Fibroblast of gingiva (primary cell): ENCODE data around the gene CELF5.
"Not testable (repeated sequence)": the region's sequence is repeated elsewhere in the genome, so short reads cannot be mapped to it uniquely, and the experiment has no call there.

Source experiments
- DNase-seq: peaks from one replicate; pipeline ENCODE4 v3.0.0-alpha.2; 2011; ENCODE audit warnings: low read depth

CELF5 gene

DNA sequence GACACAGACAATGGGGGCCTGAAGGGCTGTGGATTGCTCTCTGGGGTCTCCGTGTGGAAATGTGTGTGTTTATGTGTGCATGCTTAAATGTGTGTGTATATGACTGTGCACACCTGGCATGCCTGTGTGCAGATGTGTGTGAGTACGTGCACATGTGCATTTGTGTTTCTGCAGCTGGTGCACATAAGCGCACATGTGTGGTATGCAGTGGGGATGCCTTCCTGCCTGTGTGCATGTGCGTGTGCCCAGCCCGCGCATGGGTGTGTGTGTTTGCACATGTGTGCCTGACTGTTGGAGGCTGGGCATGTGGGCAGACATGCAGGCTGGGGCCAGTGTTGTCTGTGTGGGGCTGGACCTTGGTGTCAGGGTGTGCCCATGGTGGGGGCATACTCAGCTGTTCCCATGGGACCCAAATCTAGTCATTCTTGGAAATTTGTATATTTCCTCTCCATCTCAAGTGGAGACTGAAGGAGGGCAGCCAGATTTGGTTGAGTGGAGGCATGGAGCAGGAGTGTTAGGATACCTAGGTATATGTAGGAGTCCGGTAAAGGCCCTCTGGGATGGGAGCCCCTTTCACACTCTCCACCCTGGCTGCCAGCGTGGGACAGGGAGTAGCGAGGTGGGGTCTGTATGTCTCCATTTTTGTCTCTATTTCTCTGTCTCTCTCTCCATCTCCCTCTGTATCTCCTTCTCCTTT is 49.9 kb downstream of the CELF5 start:
- no peak for DNase-seq

DNA sequence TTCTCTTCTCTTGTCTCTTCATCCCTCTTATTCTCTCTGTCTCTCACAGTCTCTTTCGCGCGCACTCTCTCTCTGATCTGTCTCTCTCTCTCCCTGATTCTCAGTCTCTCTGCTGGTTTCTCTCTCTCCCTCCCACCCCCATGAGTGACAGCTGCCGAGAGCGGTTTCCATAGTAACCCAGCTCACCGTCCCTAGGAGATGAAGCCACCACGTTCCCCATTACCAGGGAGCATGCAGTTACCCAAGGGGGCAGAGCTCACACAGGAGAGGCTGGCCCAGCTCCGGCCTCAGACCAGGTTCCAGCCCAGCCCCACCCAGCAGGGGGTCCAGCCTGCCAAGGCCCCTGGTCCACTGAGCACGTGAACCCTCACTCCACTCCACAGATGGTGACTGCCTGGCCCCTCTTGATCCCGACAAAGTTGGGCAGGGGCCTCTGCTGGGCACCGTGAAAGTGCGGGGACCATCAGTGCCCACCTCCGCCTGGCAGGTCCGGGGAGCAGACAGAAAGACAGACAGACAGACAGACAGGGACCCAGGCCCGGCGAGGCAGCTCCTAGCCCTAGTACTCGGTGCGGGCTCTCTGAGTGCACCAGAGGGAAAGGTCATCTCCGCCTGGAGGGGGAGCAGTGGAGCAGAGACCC is 50.6 kb downstream of the CELF5 start:
- no peak for DNase-seq

DNA sequence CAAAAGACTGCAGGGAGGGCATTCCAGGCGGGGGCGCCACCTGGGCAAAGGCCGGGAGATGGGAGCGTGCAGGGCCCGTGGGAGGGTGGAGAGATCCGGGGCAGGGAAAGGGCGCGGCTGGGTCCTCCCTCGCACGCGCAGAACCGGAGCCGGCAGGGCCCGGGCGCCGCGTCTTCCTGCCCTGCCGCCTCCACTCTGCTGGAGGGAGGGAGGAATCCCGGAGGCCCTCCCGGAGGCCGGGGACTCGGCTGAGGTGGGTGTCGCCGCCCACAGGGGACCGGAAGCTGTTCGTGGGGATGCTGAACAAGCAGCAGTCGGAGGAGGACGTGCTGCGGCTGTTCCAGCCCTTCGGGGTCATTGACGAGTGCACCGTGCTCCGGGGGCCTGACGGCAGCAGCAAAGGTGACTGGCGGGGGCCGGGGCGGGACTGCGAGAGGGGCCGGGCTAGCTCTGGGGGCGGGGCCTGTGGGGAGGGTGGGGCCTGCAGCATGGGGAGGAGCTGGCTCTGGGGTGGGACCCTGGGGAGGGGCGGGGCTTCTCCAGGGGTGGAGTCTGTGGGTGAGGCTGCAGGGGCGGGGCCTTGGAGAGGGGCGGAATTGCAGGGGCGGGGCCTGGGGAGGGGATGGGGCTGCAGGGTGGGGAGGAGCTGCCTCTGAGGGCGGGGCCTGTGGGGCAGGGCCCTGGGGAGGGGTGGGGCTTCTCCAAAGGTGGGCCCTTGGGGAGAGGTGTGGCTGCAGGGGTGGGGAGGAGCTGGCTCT is 51.3 kb downstream of the CELF5 start:
- DNase-seq, result peak; percentile 66

DNA sequence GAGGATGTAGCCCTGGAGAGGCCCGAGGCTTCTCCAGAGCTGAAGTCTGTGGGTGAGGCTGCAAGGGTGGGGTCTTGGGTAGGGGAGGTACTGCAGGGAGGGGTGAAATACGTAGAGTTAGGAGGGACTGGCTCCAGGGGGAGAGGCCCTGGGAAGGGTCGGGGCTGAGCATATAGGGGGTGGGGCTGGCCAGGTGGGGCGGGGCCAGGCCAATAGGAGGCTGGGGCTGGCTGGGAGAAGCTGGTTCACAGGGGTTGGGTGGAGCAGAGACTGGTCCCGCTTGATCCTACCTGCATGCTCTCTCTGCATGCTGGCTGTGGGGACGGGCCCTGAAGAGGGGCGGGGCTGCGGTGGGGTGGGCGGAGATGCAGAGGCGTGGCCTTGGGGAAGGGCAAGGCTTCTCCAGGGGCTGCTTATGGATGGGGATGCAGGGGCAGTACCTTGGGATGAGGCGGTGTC is 51.9 kb downstream of the CELF5 start:
- DNase-seq, result no peak

DNA sequence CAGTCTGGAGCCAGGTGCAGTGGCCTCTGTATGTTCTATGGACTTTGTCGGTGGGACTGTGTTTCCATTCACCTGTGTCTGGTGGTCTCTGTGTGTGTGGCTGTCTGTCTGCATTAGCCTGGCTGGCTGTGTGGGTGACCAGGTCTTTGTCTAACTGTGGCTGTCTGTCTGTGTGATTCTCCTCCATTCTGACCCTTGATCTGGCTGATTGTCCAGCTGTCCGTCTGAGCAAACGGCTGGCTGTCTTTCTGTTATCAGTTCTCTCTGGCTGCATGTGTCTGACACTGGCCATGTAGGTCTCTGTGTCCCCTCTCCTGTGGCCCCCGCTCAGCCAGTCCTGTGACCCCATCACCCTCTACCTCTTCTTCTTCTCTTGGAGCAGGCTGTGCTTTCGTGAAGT is 53.2 kb downstream of the CELF5 start:
- DNase-seq, result no peak

DNA sequence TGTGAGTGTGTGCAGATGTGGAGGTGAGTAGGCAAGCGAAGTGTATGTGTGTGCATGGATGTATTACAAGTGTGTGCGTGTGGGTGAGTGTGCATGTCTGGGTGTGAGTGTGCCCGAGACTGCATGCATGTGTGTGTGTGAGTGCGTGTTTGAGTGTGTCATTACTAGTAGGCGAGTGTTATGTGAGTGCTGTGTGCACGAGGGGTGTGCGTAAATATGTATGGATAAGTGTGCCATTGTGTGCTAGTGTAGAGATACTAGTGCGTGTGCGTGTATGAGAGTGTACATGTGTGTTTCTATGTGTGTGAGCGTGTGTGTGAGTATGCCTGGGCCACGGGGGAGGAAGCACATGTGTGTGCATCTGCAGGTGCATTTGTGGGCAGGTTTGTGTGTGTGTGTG is 53.8 kb downstream of the CELF5 start:
- DNase-seq, result no peak

DNA sequence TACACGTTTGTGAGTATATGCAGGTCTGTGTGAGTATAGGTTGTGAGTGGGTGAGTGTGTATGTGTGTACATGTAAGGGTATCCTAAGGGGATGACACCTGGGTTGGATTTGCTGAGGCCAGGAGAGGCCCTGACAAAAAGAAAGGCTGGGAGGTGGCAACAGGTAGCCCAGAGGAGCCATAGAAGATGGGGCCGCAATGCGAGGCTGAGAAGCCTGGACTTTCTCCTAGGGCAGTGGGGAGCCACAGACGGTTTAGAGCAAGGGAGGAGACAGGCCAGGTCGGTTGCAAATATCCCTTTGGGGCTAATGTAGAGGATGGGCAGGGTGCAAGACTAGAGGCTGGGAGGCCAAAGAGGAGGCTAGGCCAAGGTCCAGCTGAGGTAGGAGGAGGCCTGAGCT is 54.3 kb downstream of the CELF5 start:
- no peak for DNase-seq

DNA sequence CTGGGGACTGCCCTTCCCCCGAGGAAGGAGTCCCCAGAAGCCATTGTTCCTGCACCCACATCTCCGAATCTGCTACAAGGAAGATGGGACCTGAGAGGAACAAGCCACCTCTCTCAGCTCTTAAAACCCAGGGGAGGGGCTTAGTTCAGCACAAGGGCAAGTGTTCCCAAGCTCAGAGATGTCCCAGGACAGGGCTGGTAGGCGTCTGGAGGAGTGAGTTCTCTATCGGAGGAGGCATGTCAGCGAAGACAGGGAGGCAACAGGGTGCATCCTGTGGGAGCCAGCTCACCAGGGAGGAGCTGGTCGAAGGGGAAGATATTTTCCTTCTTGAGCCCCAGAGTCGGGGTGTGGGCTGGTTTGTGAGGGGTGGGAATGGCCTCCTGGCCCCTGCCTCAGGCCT is 54.8 kb downstream of the CELF5 start:
- no peak for DNase-seq

DNA sequence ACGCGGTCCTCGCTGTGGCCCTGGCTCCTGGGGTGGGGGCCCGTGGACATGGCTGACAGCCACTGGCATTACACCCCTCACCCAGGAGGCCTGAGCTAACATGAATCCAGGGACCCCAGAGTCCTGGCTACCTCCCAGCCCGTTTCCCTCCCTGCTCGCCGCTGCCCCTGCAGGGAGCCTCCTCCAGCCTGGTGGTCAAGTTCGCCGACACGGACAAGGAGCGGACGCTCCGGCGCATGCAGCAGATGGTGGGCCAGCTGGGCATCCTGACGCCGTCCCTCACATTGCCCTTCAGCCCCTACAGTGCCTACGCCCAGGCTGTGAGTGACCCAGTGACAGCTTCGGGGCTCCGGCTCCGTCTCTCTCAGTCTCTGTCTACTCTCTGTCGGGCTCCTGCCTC is 56.6 kb downstream of the CELF5 start:
- DNase-seq, result no peak

DNA sequence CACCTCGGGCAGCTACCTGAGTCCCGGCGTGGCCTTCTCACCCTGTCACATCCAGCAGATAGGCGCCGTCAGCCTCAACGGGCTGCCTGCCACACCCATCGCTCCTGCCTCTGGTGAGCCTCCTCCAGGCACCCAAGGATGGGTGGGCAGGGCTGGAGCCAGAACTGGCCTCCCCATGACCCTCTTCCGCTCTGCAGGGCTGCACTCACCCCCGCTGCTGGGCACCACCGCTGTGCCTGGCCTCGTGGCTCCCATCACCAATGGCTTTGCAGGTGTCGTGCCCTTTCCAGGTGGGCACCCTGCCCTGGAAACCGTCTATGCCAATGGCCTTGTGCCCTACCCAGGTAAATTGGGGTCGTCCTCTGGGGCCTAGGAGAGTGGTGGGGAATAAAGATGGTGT is 57.7 kb downstream of the CELF5 start:
- DNase-seq, result no peak

DNA sequence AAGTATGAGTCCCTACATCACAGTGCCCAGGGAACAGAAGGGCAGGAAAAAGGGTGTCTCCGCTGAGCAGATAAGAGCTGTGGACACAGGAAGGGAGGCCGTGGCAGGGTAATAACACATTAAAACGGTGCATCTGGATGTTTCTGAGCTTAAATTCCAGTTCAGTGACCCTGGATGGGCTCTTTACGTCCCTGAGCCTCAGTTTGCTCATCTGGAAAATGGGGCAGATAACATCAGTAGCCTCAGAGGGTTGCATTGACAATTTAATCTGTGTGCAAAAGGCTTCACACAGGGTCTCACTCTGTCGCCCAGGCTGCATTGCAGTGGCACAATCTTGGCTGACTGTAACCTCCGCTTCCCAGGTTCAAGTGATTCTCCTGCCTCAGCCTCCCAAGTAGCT is 58.1 kb downstream of the CELF5 start:
- no peak for DNase-seq

DNA sequence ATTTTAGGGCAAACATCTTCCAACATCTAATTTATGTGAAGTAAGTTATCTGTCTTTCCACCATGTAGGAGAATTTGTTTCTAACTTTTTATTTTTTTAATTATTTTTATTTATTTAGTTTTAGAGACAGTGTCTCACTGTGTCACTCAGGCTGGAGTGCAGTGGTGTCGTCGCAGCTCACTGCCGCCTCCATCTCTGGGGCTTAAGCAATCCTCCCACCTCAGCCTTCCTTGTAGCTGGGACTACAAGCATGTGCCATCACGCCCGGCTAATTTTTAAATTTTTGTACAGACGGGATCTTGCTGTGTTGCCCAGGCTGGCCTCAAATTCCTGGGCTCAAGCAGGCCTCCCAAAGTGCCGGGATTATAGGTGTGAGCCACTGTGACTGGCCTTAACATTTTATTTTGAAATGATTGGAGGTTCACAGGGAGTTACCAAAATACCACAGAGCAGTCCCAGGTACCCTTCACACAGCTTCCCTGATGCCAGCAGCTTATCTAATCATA is 58.8 kb downstream of the CELF5 start:
- DNase-seq, result no peak

DNA sequence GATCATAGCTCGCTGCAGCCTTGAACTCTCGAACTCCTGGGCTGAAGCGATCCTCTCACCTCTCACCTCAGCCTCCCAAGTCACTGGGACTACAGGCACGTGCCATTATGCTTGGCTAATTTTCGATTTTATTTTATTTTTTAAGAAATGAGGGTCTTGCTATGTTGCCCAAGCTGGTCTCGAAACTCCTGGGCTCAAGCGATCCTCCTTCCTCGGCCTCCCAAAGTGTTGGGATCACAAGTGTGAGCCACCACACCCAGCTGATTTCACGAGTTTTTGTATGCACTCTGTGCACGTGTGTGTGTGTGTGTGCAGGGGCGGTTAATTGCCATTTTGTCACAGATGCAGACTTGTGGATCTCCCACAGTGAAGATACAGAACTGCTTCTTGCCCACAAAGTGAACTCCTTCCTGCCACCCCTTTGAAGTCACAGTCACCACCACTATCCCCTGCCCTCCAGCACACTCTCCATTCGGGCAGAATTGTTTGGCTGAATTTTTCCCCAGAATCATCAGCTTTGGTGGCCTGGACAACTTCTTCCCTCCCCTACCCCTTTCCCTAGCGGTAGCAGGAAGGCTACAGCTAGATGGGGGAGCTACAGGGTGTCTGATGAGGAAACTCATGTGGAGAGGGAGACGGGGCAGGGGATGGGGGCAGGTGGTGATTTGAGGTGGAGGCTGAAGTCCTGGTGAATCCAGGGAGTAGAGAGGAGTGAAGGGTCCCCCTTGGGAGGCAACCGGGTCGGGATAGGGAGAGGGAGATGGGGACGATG is 59.6 kb downstream of the CELF5 start:
- DNase-seq, result no peak

DNA sequence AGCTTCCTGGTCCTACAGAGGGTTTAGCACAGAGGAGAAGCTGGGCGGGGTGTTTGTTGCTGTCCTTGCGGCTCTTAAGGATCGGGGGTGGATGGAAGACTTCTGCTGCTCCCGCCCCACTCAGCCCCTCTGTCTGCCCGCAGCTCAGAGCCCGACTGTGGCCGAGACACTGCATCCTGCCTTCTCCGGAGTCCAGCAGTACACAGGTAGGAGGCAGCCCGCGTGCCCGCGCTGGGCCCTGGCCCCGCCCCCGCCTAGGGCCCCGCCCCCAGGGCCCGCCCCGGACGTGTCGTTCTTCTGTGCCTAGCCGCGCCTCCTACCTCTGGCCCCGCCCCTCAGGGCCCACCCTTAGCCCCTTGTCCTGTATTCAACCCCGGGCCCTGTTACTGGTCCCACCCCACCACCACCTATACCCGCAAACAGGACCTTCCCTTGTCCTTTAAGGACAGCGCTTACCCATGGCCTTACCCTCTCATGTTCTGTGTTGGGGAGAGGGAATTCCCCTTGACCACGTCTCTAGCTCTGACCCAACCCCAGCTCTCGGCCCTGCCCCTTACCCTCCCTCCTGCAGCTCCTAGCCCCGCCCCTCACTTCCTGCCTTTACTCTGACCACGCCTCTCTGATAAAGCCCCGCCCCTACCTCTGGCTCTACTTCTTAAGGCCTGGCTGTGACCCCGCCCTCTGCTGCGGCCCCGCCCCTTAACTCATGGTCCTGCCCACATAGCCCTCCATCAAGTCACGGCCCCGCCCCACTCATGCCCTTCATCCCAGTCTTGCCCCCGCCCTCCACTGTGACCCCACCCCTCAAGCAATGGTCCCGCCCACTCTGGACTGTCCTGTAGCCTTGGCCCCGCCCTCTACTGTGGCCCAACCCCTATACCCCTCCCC is 60.5 kb downstream of the CELF5 start:
- DNase-seq, result peak; percentile 22

DNA sequence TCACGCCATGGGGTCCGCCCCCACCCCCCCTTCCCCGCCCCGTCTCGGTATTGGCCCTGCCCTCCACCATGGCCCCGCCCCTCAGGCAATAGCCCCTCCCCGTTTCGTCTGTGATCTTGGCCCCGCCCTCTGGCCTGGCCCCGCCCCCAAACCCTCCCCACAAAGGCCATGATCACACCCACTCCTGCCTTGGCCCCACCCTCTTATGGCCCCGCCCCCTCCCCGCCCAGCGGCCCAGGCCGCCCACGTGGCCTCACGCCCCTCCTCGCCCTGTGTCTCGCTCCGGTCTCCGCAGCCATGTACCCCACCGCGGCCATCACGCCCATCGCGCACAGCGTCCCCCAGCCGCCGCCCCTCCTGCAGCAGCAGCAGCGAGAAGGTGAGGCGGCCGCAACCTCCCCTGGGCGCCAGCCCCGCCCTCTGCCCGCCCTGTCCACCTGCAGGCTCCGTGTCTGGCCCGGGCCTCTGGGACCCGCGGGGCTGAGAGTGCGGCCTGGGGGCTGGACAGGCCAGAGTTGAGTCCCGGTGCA is 61.3 kb downstream of the CELF5 start:
- no peak for DNase-seq

DNA sequence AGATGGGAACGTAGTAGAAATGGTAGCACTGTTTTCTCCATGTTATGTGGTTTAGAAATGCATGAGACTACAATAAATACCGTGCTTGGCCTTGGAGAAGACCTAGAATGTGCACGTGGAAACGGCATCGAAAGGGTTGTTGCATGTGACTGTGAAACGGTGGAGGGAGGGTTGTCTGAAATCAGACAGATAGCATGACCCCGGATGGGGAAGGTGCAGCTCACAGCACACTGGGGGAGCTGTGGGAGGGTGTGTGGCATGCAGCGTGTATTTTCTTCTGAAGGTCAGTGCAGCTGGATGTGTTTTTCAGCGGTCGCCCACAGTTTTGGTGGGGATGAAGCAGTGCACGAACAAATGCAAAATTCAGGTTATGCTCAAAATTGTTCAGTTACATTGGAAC is 63.4 kb downstream of the CELF5 start:
- DNase-seq, result no peak

DNA sequence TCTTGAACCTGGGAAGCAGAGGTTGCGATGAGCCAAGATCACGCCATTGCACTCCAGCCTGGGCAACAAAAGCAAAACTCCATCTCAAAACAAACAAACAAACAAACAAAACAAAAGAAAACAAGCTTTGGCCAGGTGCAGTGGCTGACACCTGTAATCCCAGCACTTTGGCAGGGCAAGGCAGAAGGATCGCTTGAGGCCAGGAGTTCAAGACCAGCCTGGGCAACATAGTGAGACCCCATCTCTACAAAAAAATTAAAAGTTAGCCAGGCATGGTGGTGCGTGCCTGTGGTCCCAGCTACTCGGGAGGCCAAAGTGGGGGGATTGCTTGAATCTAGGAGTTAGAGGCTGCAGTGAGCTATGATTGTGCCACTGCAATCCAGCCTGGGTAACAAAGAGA is 64.0 kb downstream of the CELF5 start:
- DNase-seq, result not testable (repeated sequence)

DNA sequence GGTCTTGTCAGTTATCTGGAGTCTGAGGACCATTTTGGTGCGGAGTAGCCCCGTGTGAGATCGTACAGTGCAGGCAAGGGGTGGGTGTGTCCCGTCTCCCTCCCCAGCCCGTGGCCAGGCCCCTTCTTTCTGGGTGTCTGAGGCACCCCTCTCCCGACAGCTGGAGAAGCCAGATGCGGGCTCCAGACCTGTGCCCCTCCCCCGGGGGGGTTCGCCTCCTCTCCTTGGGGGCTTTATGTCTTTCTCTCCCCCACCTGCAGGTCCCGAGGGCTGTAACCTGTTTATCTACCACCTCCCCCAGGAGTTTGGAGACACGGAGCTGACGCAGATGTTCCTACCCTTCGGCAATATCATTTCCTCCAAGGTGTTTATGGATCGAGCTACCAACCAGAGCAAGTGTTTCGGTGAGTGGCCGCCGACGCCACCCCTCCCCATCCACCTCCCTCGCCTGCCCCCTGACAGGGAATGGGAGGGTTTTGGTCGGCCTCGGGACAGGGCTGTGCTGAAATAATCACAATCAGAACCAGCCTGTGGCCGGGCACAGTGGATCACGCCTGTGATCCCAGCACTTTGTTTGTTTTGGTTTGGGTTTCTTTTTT is 65.6 kb downstream of the CELF5 start:
- DNase-seq, result no peak

DNA sequence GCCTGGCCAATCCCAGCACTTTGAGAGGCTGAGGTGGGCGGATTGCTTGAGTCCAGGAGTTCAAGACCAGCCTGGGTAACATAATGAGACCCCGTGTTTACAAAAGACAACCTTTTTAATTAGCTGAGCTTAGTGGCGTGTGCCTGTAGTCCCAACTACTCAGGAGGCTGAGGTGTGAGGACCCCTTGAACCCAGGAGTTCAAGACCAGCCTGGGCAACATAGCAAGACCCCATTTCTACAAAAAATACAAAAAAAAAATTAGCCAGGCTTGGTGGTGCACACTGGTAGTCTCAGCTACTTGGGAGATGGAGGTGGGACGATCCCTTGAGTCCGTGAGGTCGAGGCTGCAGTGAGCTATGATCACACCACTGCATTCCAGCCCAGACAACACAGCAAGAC is 66.4 kb downstream of the CELF5 start:
- not testable (repeated sequence) for DNase-seq

DNA sequence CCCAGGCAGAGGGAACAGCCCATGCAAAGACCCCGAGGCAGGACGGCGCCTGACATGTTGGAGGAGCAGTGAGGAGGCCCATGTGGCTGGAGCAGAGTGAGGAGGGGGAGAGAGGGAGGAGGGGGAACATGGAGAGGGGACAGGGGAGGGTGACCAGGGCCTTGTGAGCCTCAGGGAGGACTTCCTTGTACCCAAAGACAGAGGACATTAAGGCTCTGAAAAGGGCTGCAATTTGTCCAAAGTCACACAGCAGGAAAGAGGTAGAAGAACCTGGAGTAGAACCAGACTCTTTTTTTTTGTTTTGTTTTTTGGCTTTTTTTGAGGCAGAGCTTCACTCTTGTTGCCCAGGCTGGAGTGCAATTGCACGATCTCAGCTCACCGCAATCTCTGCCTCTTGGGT is 67.2 kb downstream of the CELF5 start:
- DNase-seq, result no peak
